ENCODE results near the gene RPUSD1. TPM values are rescaled to one million over a fixed set of nuclear protein-coding genes. Genes with fewer than 3 reads are reported as not detected.

The RPUSD1 gene
- total and polyA plus RNA-seq, 12 donors = 5.8 to 23.3 (median 8.2) TPM

- no peak for DNase-seq
- no peak for ATAC-seq
- intact Hi-C loops (cut with DNase I) = no loop called here
- no peak overlapping the region for H3K27ac ChIP-seq
- WGBS, 2 donors = 75% methylated on average over 19 to 21 of the region's 21 CpGs
- no peaks in the 10 kb centered on the region for H3K36me3 ChIP-seq
- no peaks in the 10 kb centered on the region for H3K4me1 ChIP-seq
- peaks cover 6 to 36% (median 10%) of the 10 kb centered on the region in 7 donors for H3K27me3 ChIP-seq
- no peaks in the 10 kb centered on the region for H3K9me3 ChIP-seq
- no peak for TF ChIP-seq CTCF (IDR thresholded peaks at IDR 0.05)
- no peak overlapping the region for H3K4me3 ChIP-seq
Observed at GRCh38 chr16:763369-764183, 24.6 kb downstream of the RPUSD1 start.

- DNase-seq (no peak), ATAC-seq (no peak)
- intact Hi-C loops (cut with DNase I) = no loop called here
- 71 to 74% methylated on average over 17 of the region's 17 CpGs for WGBS, 2 donors
- Histone ChIP-seq H3K36me3 (no peaks in the 10 kb centered on the region), H3K9me3 (no peaks in the 10 kb centered on the region), H3K4me3 (no peak overlapping the region), H3K4me1 (peaks cover 0 to 3% (median 0%) of the 10 kb centered on the region in 9 donors), H3K27ac (no peak overlapping the region), H3K27me3 (peaks cover 6 to 36% (median 10%) of the 10 kb centered on the region in 7 donors)
- no peak for TF ChIP-seq CTCF (IDR thresholded peaks at IDR 0.05)
Observed at GRCh38 chr16:762595-763268, 25.4 kb downstream of the RPUSD1 start.

- peaks cover 6 to 36% (median 10%) of the 10 kb centered on the region in 7 donors for H3K27me3 ChIP-seq
- no peak for TF ChIP-seq CTCF (IDR thresholded peaks at IDR 0.05)
- H3K27ac ChIP-seq = no peak overlapping the region
- H3K4me3 ChIP-seq = no peak overlapping the region
- ATAC-seq = no peak
- 64 to 68% methylated on average over 22 of the region's 22 CpGs for WGBS, 2 donors
- no peaks in the 10 kb centered on the region for H3K9me3 ChIP-seq
- H3K36me3 ChIP-seq = no peaks in the 10 kb centered on the region
- DNase-seq = no peak
- intact Hi-C loops (cut with DNase I) = no loop called here
- peaks cover 0 to 7% (median 0%) of the 10 kb centered on the region in 9 donors for H3K4me1 ChIP-seq
Observed at GRCh38 chr16:761625-762513, 26.3 kb downstream of the RPUSD1 start.

Data from heart right ventricle (tissue), 16 donors.